ENCODE results near the gene TK2. TPM values are rescaled to one million over a fixed set of nuclear protein-coding genes. Genes with fewer than 3 reads are reported as not detected.

TK2 gene
- total RNA-seq, 1 experiment from 2014 or later = 5.0 TPM

DNA sequence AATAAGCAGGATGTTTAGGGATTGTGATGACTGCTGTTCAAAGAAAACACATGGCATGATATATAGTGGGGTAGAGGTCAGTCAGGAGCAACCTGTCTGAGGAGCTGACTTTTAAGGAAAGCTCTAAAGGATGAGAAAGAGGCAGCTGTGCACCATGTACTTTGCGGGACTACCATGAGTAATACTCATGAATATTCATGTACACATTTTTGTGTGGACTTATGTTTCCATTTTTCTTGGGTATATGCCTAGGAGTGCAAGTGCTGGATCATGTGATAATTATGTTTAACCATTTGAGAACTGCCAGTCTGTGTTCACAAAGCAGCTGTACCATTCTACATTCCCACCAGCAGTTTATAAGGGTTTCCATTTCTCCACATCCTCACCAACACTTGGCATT, 87.0 kb downstream of the TK2 start:
- DNase-seq (ENCODE audit: low spot score) = no peak
- no peak overlapping the region for H3K4me3 Mint-ChIP-seq
- ChIA-PET CTCF (no interaction called here), POLR2A (no interaction called here)
- peaks cover 18% of the 10 kb centered on the region for H3K4me1 Mint-ChIP-seq
- no peak overlapping the region for H3K27ac Mint-ChIP-seq
- ATAC-seq = no peak
- H3K36me3 Mint-ChIP-seq = no peaks in the 10 kb centered on the region
- H3K9me3 Mint-ChIP-seq = no peaks in the 10 kb centered on the region
- peaks cover 7% of the 10 kb centered on the region for H3K27me3 Mint-ChIP-seq (ENCODE audit: low read depth)
- no peak for TF ChIP-seq ZNF121 (CRISPR knock-in tag; IDR thresholded peaks at IDR 0.05)
- TF ChIP-seq, protein P1, sequence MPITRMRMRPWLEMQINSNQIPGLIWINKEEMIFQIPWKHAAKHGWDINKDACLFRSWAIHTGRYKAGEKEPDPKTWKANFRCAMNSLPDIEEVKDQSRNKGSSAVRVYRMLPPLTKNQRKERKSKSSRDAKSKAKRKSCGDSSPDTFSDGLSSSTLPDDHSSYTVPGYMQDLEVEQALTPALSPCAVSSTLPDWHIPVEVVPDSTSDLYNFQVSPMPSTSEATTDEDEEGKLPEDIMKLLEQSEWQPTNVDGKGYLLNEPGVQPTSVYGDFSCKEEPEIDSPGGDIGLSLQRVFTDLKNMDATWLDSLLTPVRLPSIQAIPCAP (CRISPR knock-in tag; IDR thresholded peaks at IDR 0.05) = no peak
- TF ChIP-seq ZNF396 (CRISPR knock-in tag; IDR thresholded peaks at IDR 0.05; ENCODE audit: borderline replicate concordance) = no peak
- TF ChIP-seq HMGA2 (CRISPR knock-in tag; IDR thresholded peaks at IDR 0.05) = no peak

DNA sequence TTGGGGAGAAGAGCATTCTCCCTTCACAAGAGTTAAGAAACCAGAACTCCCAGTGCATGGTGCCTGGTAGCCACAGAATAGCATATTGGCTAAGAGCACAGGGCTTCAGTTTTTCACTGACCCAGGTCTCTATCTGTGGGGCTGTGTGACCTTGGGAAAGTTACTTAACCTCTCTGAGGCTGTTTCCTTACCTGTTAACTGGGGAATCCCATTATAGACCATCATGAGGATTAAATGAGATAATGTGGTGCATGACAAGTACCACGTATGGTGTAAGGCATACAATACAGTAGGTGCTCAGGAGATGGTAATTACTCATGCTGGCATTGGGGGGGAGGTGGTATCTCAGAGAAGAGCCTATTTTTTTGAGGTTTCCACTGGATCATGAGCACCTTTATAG, 89.2 kb downstream of the TK2 start:
- Mint-ChIP-seq H3K27me3 (ENCODE audit: low read depth) (peaks cover 7% of the 10 kb centered on the region), H3K9me3 (no peaks in the 10 kb centered on the region), H3K4me1 (peaks cover 18% of the 10 kb centered on the region), H3K4me3 (no peak overlapping the region), H3K36me3 (no peaks in the 10 kb centered on the region), H3K27ac (no peak overlapping the region)
- CTCF ChIA-PET = interaction anchor here (0.9 to 3.0 kb wide), 2 partner anchors 19 to 54 kb away, joined by 3 to 23 read pairs; no protein-coding TSS in a partner anchor
- DNase-seq (ENCODE audit: low spot score) = no peak
- ATAC-seq = no peak
- TF ChIP-seq, protein P2, sequence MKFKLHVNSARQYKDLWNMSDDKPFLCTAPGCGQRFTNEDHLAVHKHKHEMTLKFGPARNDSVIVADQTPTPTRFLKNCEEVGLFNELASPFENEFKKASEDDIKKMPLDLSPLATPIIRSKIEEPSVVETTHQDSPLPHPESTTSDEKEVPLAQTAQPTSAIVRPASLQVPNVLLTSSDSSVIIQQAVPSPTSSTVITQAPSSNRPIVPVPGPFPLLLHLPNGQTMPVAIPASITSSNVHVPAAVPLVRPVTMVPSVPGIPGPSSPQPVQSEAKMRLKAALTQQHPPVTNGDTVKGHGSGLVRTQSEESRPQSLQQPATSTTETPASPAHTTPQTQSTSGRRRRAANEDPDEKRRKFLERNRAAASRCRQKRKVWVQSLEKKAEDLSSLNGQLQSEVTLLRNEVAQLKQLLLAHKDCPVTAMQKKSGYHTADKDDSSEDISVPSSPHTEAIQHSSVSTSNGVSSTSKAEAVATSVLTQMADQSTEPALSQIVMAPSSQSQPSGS (CRISPR knock-in tag; IDR thresholded peaks at IDR 0.05; ENCODE audit: borderline replicate concordance, low read depth) = no peak
- TF ChIP-seq, protein P3, sequence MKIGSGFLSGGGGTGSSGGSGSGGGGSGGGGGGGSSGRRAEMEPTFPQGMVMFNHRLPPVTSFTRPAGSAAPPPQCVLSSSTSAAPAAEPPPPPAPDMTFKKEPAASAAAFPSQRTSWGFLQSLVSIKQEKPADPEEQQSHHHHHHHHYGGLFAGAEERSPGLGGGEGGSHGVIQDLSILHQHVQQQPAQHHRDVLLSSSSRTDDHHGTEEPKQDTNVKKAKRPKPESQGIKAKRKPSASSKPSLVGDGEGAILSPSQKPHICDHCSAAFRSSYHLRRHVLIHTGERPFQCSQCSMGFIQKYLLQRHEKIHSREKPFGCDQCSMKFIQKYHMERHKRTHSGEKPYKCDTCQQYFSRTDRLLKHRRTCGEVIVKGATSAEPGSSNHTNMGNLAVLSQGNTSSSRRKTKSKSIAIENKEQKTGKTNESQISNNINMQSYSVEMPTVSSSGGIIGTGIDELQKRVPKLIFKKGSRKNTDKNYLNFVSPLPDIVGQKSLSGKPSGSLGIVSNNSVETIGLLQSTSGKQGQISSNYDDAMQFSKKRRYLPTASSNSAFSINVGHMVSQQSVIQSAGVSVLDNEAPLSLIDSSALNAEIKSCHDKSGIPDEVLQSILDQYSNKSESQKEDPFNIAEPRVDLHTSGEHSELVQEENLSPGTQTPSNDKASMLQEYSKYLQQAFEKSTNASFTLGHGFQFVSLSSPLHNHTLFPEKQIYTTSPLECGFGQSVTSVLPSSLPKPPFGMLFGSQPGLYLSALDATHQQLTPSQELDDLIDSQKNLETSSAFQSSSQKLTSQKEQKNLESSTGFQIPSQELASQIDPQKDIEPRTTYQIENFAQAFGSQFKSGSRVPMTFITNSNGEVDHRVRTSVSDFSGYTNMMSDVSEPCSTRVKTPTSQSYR (CRISPR knock-in tag; IDR thresholded peaks at IDR 0.05) = no peak
- TF ChIP-seq, protein P4, sequence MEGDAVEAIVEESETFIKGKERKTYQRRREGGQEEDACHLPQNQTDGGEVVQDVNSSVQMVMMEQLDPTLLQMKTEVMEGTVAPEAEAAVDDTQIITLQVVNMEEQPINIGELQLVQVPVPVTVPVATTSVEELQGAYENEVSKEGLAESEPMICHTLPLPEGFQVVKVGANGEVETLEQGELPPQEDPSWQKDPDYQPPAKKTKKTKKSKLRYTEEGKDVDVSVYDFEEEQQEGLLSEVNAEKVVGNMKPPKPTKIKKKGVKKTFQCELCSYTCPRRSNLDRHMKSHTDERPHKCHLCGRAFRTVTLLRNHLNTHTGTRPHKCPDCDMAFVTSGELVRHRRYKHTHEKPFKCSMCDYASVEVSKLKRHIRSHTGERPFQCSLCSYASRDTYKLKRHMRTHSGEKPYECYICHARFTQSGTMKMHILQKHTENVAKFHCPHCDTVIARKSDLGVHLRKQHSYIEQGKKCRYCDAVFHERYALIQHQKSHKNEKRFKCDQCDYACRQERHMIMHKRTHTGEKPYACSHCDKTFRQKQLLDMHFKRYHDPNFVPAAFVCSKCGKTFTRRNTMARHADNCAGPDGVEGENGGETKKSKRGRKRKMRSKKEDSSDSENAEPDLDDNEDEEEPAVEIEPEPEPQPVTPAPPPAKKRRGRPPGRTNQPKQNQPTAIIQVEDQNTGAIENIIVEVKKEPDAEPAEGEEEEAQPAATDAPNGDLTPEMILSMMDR (IDR thresholded peaks at IDR 0.05) = no peak
- no peak for TF ChIP-seq NFYB (CRISPR knock-in tag; conservative IDR thresholded peaks at IDR 0.05; ENCODE audit: low read depth)
- no peak for TF ChIP-seq GABPB1 (CRISPR knock-in tag; IDR thresholded peaks at IDR 0.05)
- TF ChIP-seq SMAD4 (CRISPR knock-in tag; IDR thresholded peaks at IDR 0.05) = no peak
- POLR2A ChIA-PET = no interaction called here

DNA sequence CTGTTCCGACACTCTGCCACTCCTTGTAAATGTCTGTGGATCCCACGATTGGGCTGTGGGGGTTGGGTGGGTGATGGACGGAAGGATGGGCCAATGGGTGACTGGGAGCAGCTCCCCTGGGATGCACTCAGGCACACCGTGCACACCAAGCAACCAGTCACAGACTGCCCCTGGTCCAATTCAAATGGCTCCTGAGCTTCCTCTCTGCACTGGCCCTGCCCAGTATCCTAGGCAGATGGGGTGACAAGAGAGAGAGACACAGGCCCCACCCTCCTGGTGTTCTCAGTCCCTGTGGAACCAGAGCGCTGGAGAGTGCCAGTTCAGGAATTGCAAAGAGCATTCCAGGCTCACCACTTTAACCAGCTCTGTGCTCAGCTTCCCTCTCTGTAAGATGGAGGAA, 90.0 kb downstream of the TK2 start:
- ChIA-PET CTCF (interaction anchor here (0.7 to 3.0 kb wide), 6 partner anchors 18 to 421 kb away, joined by 3 to 23 read pairs (median 4); no protein-coding TSS in a partner anchor), POLR2A (no interaction called here)
- H3K9me3 Mint-ChIP-seq = no peaks in the 10 kb centered on the region
- no peaks in the 10 kb centered on the region for H3K36me3 Mint-ChIP-seq
- H3K4me1 Mint-ChIP-seq = peaks cover 18% of the 10 kb centered on the region
- ATAC-seq (peak; percentile 99), DNase-seq (ENCODE audit: low spot score) (peak; percentile 73)
- H3K4me3 Mint-ChIP-seq = peak overlapping the region; percentile 47
- H3K27ac Mint-ChIP-seq = no peak overlapping the region
- peaks cover 7% of the 10 kb centered on the region for H3K27me3 Mint-ChIP-seq (ENCODE audit: low read depth)
- TF ChIP-seq, protein P3 (CRISPR knock-in tag; IDR thresholded peaks at IDR 0.05) = no peak
- TF ChIP-seq NFYB (CRISPR knock-in tag; conservative IDR thresholded peaks at IDR 0.05; ENCODE audit: low read depth) = peak; percentile 73
- peak; percentile 42; the same call in 1 of the 2 replicates for TF ChIP-seq SP1 (CRISPR knock-in tag; conservative IDR thresholded peaks at IDR 0.05)
- TF ChIP-seq ELF4 (CRISPR knock-in tag; IDR thresholded peaks at IDR 0.05; ENCODE audit: low read depth) = no peak
